IMR-90 (cell line): ENCODE data around the gene ARVCF. TPM values are rescaled to one million over a fixed set of nuclear protein-coding genes. Genes with fewer than 3 reads are reported as not detected.

ENCODE experiments used
- ATAC-seq: fragments of 200-7000 bp; cut with Tn5 transposase; 2 replicates; pipeline ENCODE4 v1.9.1; 2020; ENCODE audit warnings: low read depth, mild to moderate bottlenecking, moderate library complexity
- BruUV-seq: library from RNA; stranded (reverse); fragments of 400-500 nt; replicated peaks from 2 replicates; lab custom pipeline; 2021; lab: Mats Ljungman, UMichigan
- CTCF ChIA-PET: fragments of 300-600 bp; formaldehyde crosslinking; extraction: SDS; loops from one replicate; lab custom pipeline; 2021; ENCODE audit warnings: antibody characterized with exemption; lab: Yijun Ruan, JAX
- POLR2A ChIA-PET: fragments of 300-600 bp; sonication (Branson Sonifier 250); formaldehyde crosslinking; loops from one replicate; lab custom pipeline; 2022; ENCODE audit warnings: antibody characterized with exemption; ENCODE audit not compliant: unreplicated experiment; lab: Charles Lee
- DNase-seq: peaks from one replicate; pipeline ENCODE4 v3.0.0; 2013
- H2AFZ ChIP-seq: replicated peaks from 2 replicates; pipeline ENCODE3; 2013; ENCODE audit warnings: low read length, mild to moderate bottlenecking; ENCODE audit not compliant: poor library complexity
- H2AK5ac ChIP-seq: 2 replicates; pipeline ENCODE4 v1.6.1; 2013; ENCODE audit warnings: low read depth, low read length, inconsistent platforms
- H2AK9ac ChIP-seq: replicated peaks from 2 replicates; pipeline ENCODE3; 2013; ENCODE audit warnings: mild to moderate bottlenecking, low read depth, low read length, moderate library complexity; ENCODE audit not compliant: poor library complexity
- H2BK120ac ChIP-seq: 2 replicates; pipeline ENCODE4 v1.6.1; 2013; ENCODE audit warnings: low read depth, low read length, inconsistent platforms
- H2BK15ac ChIP-seq: 3 replicates; pipeline ENCODE4 v1.6.1; 2013; ENCODE audit warnings: low read depth, low read length, inconsistent platforms
- H2BK20ac ChIP-seq: 2 replicates; pipeline ENCODE4 v1.6.1; 2013; ENCODE audit warnings: low read depth, mild to moderate bottlenecking, inconsistent platforms, low read length, moderate library complexity
- H2BK5ac ChIP-seq: 2 replicates; pipeline ENCODE4 v1.6.1; 2013; ENCODE audit warnings: mild to moderate bottlenecking, low read depth, low read length, inconsistent platforms; ENCODE audit not compliant: poor library complexity, severe bottlenecking
- H3K14ac ChIP-seq: replicated peaks from 2 replicates; pipeline ENCODE4 v1.6.1; 2013; ENCODE audit warnings: low read depth, low read length, inconsistent platforms
- H3K18ac ChIP-seq: 2 replicates; pipeline ENCODE4 v1.6.1; 2013; ENCODE audit warnings: low read depth, low read length, control low read depth
- H3K23ac ChIP-seq: 2 replicates; pipeline ENCODE4 v1.6.1; 2013; ENCODE audit warnings: low read depth, low read length, inconsistent platforms
- H3K27ac ChIP-seq: 2 replicates; pipeline ENCODE4 v1.5.1; 2013; ENCODE audit warnings: mild to moderate bottlenecking, control low read depth, low read length; ENCODE audit not compliant: insufficient read depth
- H3K27me3 ChIP-seq: 2 replicates; pipeline ENCODE4 v1.6.1; 2013; ENCODE audit warnings: low read length; ENCODE audit not compliant: control insufficient read depth, insufficient read depth
- H3K36me3 ChIP-seq: 2 replicates; pipeline ENCODE4 v1.6.1; 2013; ENCODE audit warnings: low read length, mixed read lengths; ENCODE audit not compliant: control insufficient read depth, insufficient read depth
- H3K4ac ChIP-seq: 2 replicates; pipeline ENCODE4 v1.6.1; 2013; ENCODE audit warnings: low read depth, low read length, inconsistent platforms
- H3K4me1 ChIP-seq: 2 replicates; pipeline ENCODE4 v1.6.1; 2013; ENCODE audit warnings: low read length, mixed read lengths; ENCODE audit not compliant: control insufficient read depth, insufficient read depth
- H3K4me2 ChIP-seq: 2 replicates; pipeline ENCODE4 v1.6.1; 2013; ENCODE audit warnings: low read depth, mild to moderate bottlenecking, control low read depth, low read length, moderate library complexity
- H3K4me3 ChIP-seq: 2 replicates; pipeline ENCODE4 v1.5.1; 2013; ENCODE audit warnings: low read depth, mild to moderate bottlenecking, control low read depth, low read length, moderate library complexity; ENCODE audit not compliant: insufficient read depth
- H3K56ac ChIP-seq: 2 replicates; pipeline ENCODE4 v1.6.1; 2013; ENCODE audit warnings: low read length, inconsistent platforms; ENCODE audit not compliant: insufficient read depth; ENCODE audit errors: extremely low read depth
- H3K79me1 ChIP-seq, 2 experiments: 2 replicates each; pipeline ENCODE4 v1.6.1; 2013; ENCODE audit warnings: low read length in 2 of 2, inconsistent platforms in 1 of 2, low read depth in 1 of 2
- H3K9ac ChIP-seq: 2 replicates; pipeline ENCODE4 v1.6.1; 2013; ENCODE audit warnings: low read depth, low read length, control low read depth
- H3K9me1 ChIP-seq: 2 replicates; pipeline ENCODE4 v1.6.1; 2013; ENCODE audit warnings: low read length, inconsistent platforms; ENCODE audit not compliant: insufficient read depth
- H3K9me3 ChIP-seq: 2 replicates; pipeline ENCODE4 v1.6.1; 2013; ENCODE audit warnings: low read length; ENCODE audit not compliant: control insufficient read depth, insufficient read depth
- H4K20me1 ChIP-seq: 2 replicates; pipeline ENCODE4 v1.6.1; 2013; ENCODE audit warnings: low read length, inconsistent platforms; ENCODE audit not compliant: insufficient read depth
- H4K5ac ChIP-seq: 2 replicates; pipeline ENCODE4 v1.6.1; 2013; ENCODE audit warnings: mild to moderate bottlenecking, low read depth, low read length, control low read depth
- H4K8ac ChIP-seq, 2 experiments: 2 replicates each; pipeline ENCODE4 v1.6.1; 2013; ENCODE audit warnings: low read depth in 2 of 2, low read length in 2 of 2, control low read depth in 1 of 2, inconsistent platforms in 1 of 2
- H4K91ac ChIP-seq: 2 replicates; pipeline ENCODE4 v1.6.1; 2013; ENCODE audit warnings: low read depth, low read length, inconsistent platforms; ENCODE audit not compliant: insufficient read depth
- CHD1 ChIP-seq: IDR thresholded peaks from 2 replicates; pipeline ENCODE4 v1.6.1; 2012; ENCODE audit warnings: low read depth, low read length, improper control_type of control experiment
- RAD21 ChIP-seq: IDR thresholded peaks from 2 replicates; pipeline ENCODE4 v1.6.1; 2012; ENCODE audit warnings: low read length, improper control_type of control experiment
- RCOR1 ChIP-seq: IDR thresholded peaks from 2 replicates; pipeline ENCODE4 v1.6.1; 2012; ENCODE audit warnings: mild to moderate bottlenecking, low read length, improper control_type of control experiment; ENCODE audit not compliant: insufficient replicate concordance
- WGBS, 2 experiments: methylation state at CpG; one replicate each; pipeline versions ENCODE4 v1.1.5 to v1.1.7; 2013; ENCODE audit warnings: missing lambda C conversion rate in 2 of 2; ENCODE audit not compliant: insufficient read length in 1 of 2; ENCODE audit errors: extremely low coverage in 2 of 2; 5-methylcytosine and 5-hydroxymethylcytosine counted together
- dilution Hi-C: fragments of 300-500 bp; cut with HindIII; formaldehyde crosslinking; loops from one replicate; pipeline ENCODE4 v1.14.3; 2018; ENCODE audit warnings: low sequenced_read_pairs; ENCODE audit not compliant: unreplicated experiment
- in situ Hi-C: fragments of 300-500 bp; cut with MboI; formaldehyde crosslinking; loops from 3 replicates; pipeline ENCODE4 v1.14.3; 2019; ENCODE audit warnings: low sequenced_read_pairs, inconsistent platforms, mixed read lengths
- intact Hi-C: fragments of 100-400 bp; cut with micrococcal nuclease; formaldehyde crosslinking; loops from 2 replicates; pipeline ENCODE4 v1.10.0; 2022
- polyA plus RNA-seq, 3 experiments: library from polyadenylated mRNA; depleted of rRNA; stranded (reverse); fragments of >200 nt; gene quantifications; 2 replicates each; pipeline ENCODE4 v1.2.3, GENCODE V29; 2012; ENCODE audit warnings: low replicate concordance in 1 of 3
- total RNA-seq: library from RNA; depleted of rRNA; stranded (reverse); fragments of >200 nt; gene quantifications from 2 replicates; pipeline ENCODE4 v1.2.3, GENCODE V29; 2012

Gene ARVCF
- total and polyA plus RNA-seq, 2 of the 4 experiments (the other 2 are of a cell fraction), result 8.6 to 14.1 TPM

- Histone ChIP-seq H2BK5ac (no peak overlapping the region), H3K14ac (no peak overlapping the region), H3K79me1 (peaks cover 0 to 13% of the 10 kb centered on the region in 2 experiments; a peak in 2 of 4 replicates), H4K5ac (no peak overlapping the region), H3K4ac (no peak overlapping the region), H3K36me3 (peaks cover 38% of the 10 kb centered on the region), H3K4me2 (no peak overlapping the region), H3K4me3 (no peak overlapping the region), H3K18ac (no peak overlapping the region), H4K91ac (no peak overlapping the region), H2BK15ac (no peak overlapping the region), H2BK120ac (no peak overlapping the region), H2BK20ac (no peak overlapping the region), H2AFZ (no peak overlapping the region), H3K9me3 (no peaks in the 10 kb centered on the region; the same call in 1 of the 2 replicates), H3K9me1 (no peaks in the 10 kb centered on the region; the same call in 1 of the 2 replicates), H3K23ac (no peak overlapping the region), H3K4me1 (no peaks in the 10 kb centered on the region), H2AK5ac (no peak overlapping the region), H3K27me3 (no peaks in the 10 kb centered on the region), H3K56ac (no peak overlapping the region), H4K8ac (no peak overlapping the region), H4K20me1 (no peaks in the 10 kb centered on the region; the same call in none of the 2 replicates), H3K27ac (no peak overlapping the region), H3K9ac (no peak overlapping the region), H2AK9ac (no peak overlapping the region)
- TF ChIP-seq RCOR1 (no peak), RAD21 (no peak), CHD1 (no peak)
- ChIA-PET POLR2A (no interaction called here), CTCF (no interaction called here)
- BruUV-seq, result no TSS peak
- WGBS, 2 experiments, result 97% methylated on average over 10 of the region's 26 CpGs; no CpG with 5 or more reads in 1 of the 2 experiments
- dilution Hi-C loops, result no loop called here
- in situ Hi-C loops, result no loop called here
- ATAC-seq, result no peak
- intact Hi-C loops, result no loop called here
- DNase-seq, result no peak
Measured at GRCh38 chr22:20043057-20043996, 26.7 kb upstream of the ARVCF start.
